ENCODE results near the gene SETD2.

The SETD2 gene

GRCh38 chr3:47047673-47048072 is 116.2 kb downstream of the SETD2 start:
- H2BK12ac ChIP-seq (ENCODE audit: low read length), result no peak overlapping the region
- H3K9me3 ChIP-seq (ENCODE audit: insufficient read depth, low read depth, low read length), result no peaks in the 10 kb centered on the region
- H4K91ac ChIP-seq (ENCODE audit: low read depth, low read length), result no peak overlapping the region
- H3K4me3 ChIP-seq (ENCODE audit: low read depth, low read length), result no peak overlapping the region
- H4K12ac ChIP-seq (ENCODE audit: low read depth, low read length), result no peak overlapping the region
- H4K8ac ChIP-seq (ENCODE audit: low read depth, low read length), result no peak overlapping the region
- H3K79me2 ChIP-seq (ENCODE audit: control insufficient read depth, insufficient read depth, low read length, poor library complexity), result no peaks in the 10 kb centered on the region
- H3K79me1 ChIP-seq (ENCODE audit: low read length), result no peaks in the 10 kb centered on the region
- no peak overlapping the region for H2AK5ac ChIP-seq (ENCODE audit: low read length)
- DNase-seq, result no peak
- no peaks in the 10 kb centered on the region for H3K27me3 ChIP-seq (ENCODE audit: insufficient read depth, low read length)
- H3K4me1 ChIP-seq (ENCODE audit: control insufficient read depth in 1 of 2, insufficient read depth in 2 of 2, low read length in 2 of 2), result peaks cover 0 to 1% of the 10 kb centered on the region in 2 experiments
- H3K4me2 ChIP-seq (ENCODE audit: low read length), result no peak overlapping the region
- H3K4ac ChIP-seq (ENCODE audit: low read depth, low read length), result no peak overlapping the region
- peaks cover 3 to 7% of the 10 kb centered on the region in 2 experiments for H3K36me3 ChIP-seq (ENCODE audit: control insufficient read depth in 1 of 2, insufficient read depth in 2 of 2, low read length in 2 of 2)
- H3K18ac ChIP-seq (ENCODE audit: low read length), result no peak overlapping the region
- H2BK120ac ChIP-seq (ENCODE audit: insufficient read depth, low read length, poor library complexity), result no peak overlapping the region
- H3K27ac ChIP-seq (ENCODE audit: low read depth, low read length), result no peak overlapping the region
- no peak overlapping the region for H3K14ac ChIP-seq (ENCODE audit: low read length)
- no peak overlapping the region for H3K23ac ChIP-seq (ENCODE audit: low read length)
- H2BK5ac ChIP-seq (ENCODE audit: low read depth, low read length, poor library complexity), result no peak overlapping the region
- no peak overlapping the region for H3K9ac ChIP-seq (ENCODE audit: low read length)
- H2AFZ ChIP-seq (ENCODE audit: insufficient read depth, low read length, poor library complexity), result no peak overlapping the region

GRCh38 chr3:47047069-47047468 is 116.8 kb downstream of the SETD2 start:
- Histone ChIP-seq H3K4me3 (ENCODE audit: low read depth, low read length) (no peak overlapping the region), H2BK12ac (ENCODE audit: low read length) (no peak overlapping the region), H3K14ac (ENCODE audit: low read length) (no peak overlapping the region), H2AK5ac (ENCODE audit: low read length) (no peak overlapping the region), H3K79me1 (ENCODE audit: low read length) (no peaks in the 10 kb centered on the region), H3K27me3 (ENCODE audit: insufficient read depth, low read length) (no peaks in the 10 kb centered on the region), H4K12ac (ENCODE audit: low read depth, low read length) (no peak overlapping the region), H4K8ac (ENCODE audit: low read depth, low read length) (no peak overlapping the region), H2BK120ac (ENCODE audit: insufficient read depth, low read length, poor library complexity) (no peak overlapping the region), H3K4me2 (ENCODE audit: low read length) (no peak overlapping the region), H4K91ac (ENCODE audit: low read depth, low read length) (no peak overlapping the region), H3K4me1 (ENCODE audit: control insufficient read depth in 1 of 2, insufficient read depth in 2 of 2, low read length in 2 of 2) (peaks cover 0 to 1% of the 10 kb centered on the region in 2 experiments), H3K23ac (ENCODE audit: low read length) (no peak overlapping the region), H3K4ac (ENCODE audit: low read depth, low read length) (no peak overlapping the region), H3K27ac (ENCODE audit: low read depth, low read length) (no peak overlapping the region), H3K79me2 (ENCODE audit: control insufficient read depth, insufficient read depth, low read length, poor library complexity) (no peaks in the 10 kb centered on the region), H3K36me3 (ENCODE audit: control insufficient read depth in 1 of 2, insufficient read depth in 2 of 2, low read length in 2 of 2) (peaks cover 4 to 7% of the 10 kb centered on the region in 2 experiments), H3K9me3 (ENCODE audit: insufficient read depth, low read depth, low read length) (no peaks in the 10 kb centered on the region), H3K9ac (ENCODE audit: low read length) (no peak overlapping the region), H3K18ac (ENCODE audit: low read length) (no peak overlapping the region), H2AFZ (ENCODE audit: insufficient read depth, low read length, poor library complexity) (no peak overlapping the region), H2BK5ac (ENCODE audit: low read depth, low read length, poor library complexity) (no peak overlapping the region)
- no peak for DNase-seq

GRCh38 chr3:47042231-47042791 is 121.6 kb downstream of the SETD2 start:
- no peak overlapping the region for H3K4ac ChIP-seq (ENCODE audit: low read depth, low read length)
- H3K4me1 ChIP-seq (ENCODE audit: control insufficient read depth in 1 of 2, insufficient read depth in 2 of 2, low read length in 2 of 2), result no peaks in the 10 kb centered on the region
- no peak overlapping the region for H2AK5ac ChIP-seq (ENCODE audit: low read length)
- H3K79me1 ChIP-seq (ENCODE audit: low read length), result no peaks in the 10 kb centered on the region
- H2BK5ac ChIP-seq (ENCODE audit: low read depth, low read length, poor library complexity), result no peak overlapping the region
- no CpG with 5 or more reads among the region's 5 CpGs for WGBS (ENCODE audit: extremely low coverage, insufficient coverage, insufficient read length)
- peaks cover 23% of the 10 kb centered on the region in 2 experiments for H3K36me3 ChIP-seq (ENCODE audit: control insufficient read depth in 1 of 2, insufficient read depth in 2 of 2, low read length in 2 of 2)
- DNase-seq, result no peak
- H2AFZ ChIP-seq (ENCODE audit: insufficient read depth, low read length, poor library complexity), result no peak overlapping the region
- no peak overlapping the region for H3K4me3 ChIP-seq (ENCODE audit: low read depth, low read length)
- H3K14ac ChIP-seq (ENCODE audit: low read length), result no peak overlapping the region
- no peak overlapping the region for H3K9ac ChIP-seq (ENCODE audit: low read length)
- no peak overlapping the region for H3K18ac ChIP-seq (ENCODE audit: low read length)
- no peak overlapping the region for H3K4me2 ChIP-seq (ENCODE audit: low read length)
- H4K12ac ChIP-seq (ENCODE audit: low read depth, low read length), result no peak overlapping the region
- no peak overlapping the region for H2BK120ac ChIP-seq (ENCODE audit: insufficient read depth, low read length, poor library complexity)
- H3K9me3 ChIP-seq (ENCODE audit: insufficient read depth, low read depth, low read length), result no peaks in the 10 kb centered on the region
- no peaks in the 10 kb centered on the region for H3K79me2 ChIP-seq (ENCODE audit: control insufficient read depth, insufficient read depth, low read length, poor library complexity)
- H4K91ac ChIP-seq (ENCODE audit: low read depth, low read length), result no peak overlapping the region
- H2BK12ac ChIP-seq (ENCODE audit: low read length), result no peak overlapping the region
- no peak overlapping the region for H3K23ac ChIP-seq (ENCODE audit: low read length)
- no peak overlapping the region for H4K8ac ChIP-seq (ENCODE audit: low read depth, low read length)
- no peak overlapping the region for H3K27ac ChIP-seq (ENCODE audit: low read depth, low read length)
- H3K27me3 ChIP-seq (ENCODE audit: insufficient read depth, low read length), result no peaks in the 10 kb centered on the region

- Histone ChIP-seq H3K27me3 (ENCODE audit: insufficient read depth, low read length) (no peaks in the 10 kb centered on the region), H3K18ac (ENCODE audit: low read length) (no peak overlapping the region), H2BK5ac (ENCODE audit: low read depth, low read length, poor library complexity) (no peak overlapping the region), H3K79me1 (ENCODE audit: low read length) (no peaks in the 10 kb centered on the region), H3K4me2 (ENCODE audit: low read length) (no peak overlapping the region), H3K9me3 (ENCODE audit: insufficient read depth, low read depth, low read length) (no peaks in the 10 kb centered on the region), H3K9ac (ENCODE audit: low read length) (no peak overlapping the region), H3K14ac (ENCODE audit: low read length) (no peak overlapping the region), H3K27ac (ENCODE audit: low read depth, low read length) (no peak overlapping the region), H2BK120ac (ENCODE audit: insufficient read depth, low read length, poor library complexity) (no peak overlapping the region), H4K91ac (ENCODE audit: low read depth, low read length) (no peak overlapping the region), H4K8ac (ENCODE audit: low read depth, low read length) (no peak overlapping the region), H3K4ac (ENCODE audit: low read depth, low read length) (no peak overlapping the region), H2BK12ac (ENCODE audit: low read length) (no peak overlapping the region), H2AFZ (ENCODE audit: insufficient read depth, low read length, poor library complexity) (no peak overlapping the region), H3K4me1 (ENCODE audit: control insufficient read depth in 1 of 2, insufficient read depth in 2 of 2, low read length in 2 of 2) (no peaks in the 10 kb centered on the region), H3K79me2 (ENCODE audit: control insufficient read depth, insufficient read depth, low read length, poor library complexity) (no peaks in the 10 kb centered on the region), H4K12ac (ENCODE audit: low read depth, low read length) (no peak overlapping the region), H2AK5ac (ENCODE audit: low read length) (no peak overlapping the region), H3K36me3 (ENCODE audit: control insufficient read depth in 1 of 2, insufficient read depth in 2 of 2, low read length in 2 of 2) (peaks cover 27% of the 10 kb centered on the region in 2 experiments), H3K23ac (ENCODE audit: low read length) (no peak overlapping the region), H3K4me3 (ENCODE audit: low read depth, low read length) (no peak overlapping the region)
- DNase-seq, result no peak
- WGBS (ENCODE audit: extremely low coverage, insufficient coverage, insufficient read length), result no CpG with 5 or more reads among the region's 3 CpGs
These were observed 122.8 kb downstream of the SETD2 start for GRCh38 chr3:47041114-47041513.

Data from trophoblast cell (in vitro differentiated cells and primary cell).